Mucosa of rectum (tissue), 2 donors: Measurements from ENCODE around the gene RNASE4.
"Not testable (repeated sequence)": the region's sequence is repeated elsewhere in the genome, so short reads cannot be mapped to it uniquely, and the experiment has no call there.

Experiments
- H3K27ac ChIP-seq, 2 donors: one replicate each; pipeline ENCODE4 v1.7.0; 2013; ENCODE audit warnings: inconsistent platforms in 2 of 2, low read depth in 2 of 2, low read length in 2 of 2
- H3K27me3 ChIP-seq, 2 donors: one replicate each; pipeline ENCODE4 v1.7.0; 2013; ENCODE audit warnings: low read length in 2 of 2; ENCODE audit not compliant: control insufficient read depth in 2 of 2, insufficient read depth in 2 of 2
- H3K36me3 ChIP-seq, 2 donors: one replicate each; pipeline ENCODE4 v1.7.0; 2013; ENCODE audit warnings: low read length in 2 of 2; ENCODE audit not compliant: control insufficient read depth in 2 of 2, insufficient read depth in 2 of 2
- H3K4me1 ChIP-seq, 2 donors: one replicate each; pipeline ENCODE4 v1.7.0; 2013; ENCODE audit warnings: low read length in 2 of 2, mild to moderate bottlenecking in 1 of 2; ENCODE audit not compliant: control insufficient read depth in 2 of 2, insufficient read depth in 2 of 2
- H3K4me3 ChIP-seq, 2 donors: one replicate each; pipeline ENCODE4 v1.7.0; 2013; ENCODE audit warnings: low read length in 2 of 2
- H3K9ac ChIP-seq, 2 donors: one replicate each; pipeline ENCODE4 v1.7.0; 2013; ENCODE audit warnings: low read length in 2 of 2, low read depth in 1 of 2, mild to moderate bottlenecking in 1 of 2
- H3K9me3 ChIP-seq, 2 donors: one replicate each; pipeline ENCODE4 v1.7.0; 2013; ENCODE audit warnings: low read length in 2 of 2; ENCODE audit not compliant: control insufficient read depth in 2 of 2
- donor health status: healthy.
- donor health status: Normal muscosa, but diverticular disease.

RNASE4 gene

DNA sequence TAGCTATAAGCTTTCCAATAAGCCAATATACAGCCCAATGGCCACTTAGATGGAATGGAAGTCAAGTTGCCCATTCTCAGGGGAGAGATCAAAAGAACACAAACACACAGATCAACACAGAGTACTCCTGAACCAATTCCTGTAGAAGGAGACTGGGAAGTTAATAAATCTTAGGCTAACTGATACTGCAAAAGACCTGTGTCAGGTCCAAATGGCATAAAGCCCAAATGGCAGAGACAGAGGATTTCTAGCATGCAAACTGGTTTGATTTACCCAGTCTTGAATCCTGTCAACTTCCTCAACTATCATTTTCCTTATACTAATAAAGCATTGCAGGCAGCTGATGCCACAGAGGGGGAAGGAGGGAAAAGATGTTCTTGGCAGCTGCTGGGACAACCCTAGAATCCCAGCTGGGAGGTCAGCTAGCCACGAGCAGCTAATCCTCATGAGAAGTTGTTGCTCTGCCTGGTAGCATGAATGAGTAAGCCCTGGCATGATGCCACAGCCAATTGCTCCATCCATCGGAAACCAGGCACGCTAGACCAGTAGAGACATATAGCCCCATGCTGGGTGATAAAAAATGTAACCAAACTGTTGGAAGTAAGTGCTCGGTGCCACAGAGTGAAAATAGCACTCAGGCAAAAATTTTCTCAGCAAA is 30.4 kb downstream of the RNASE4 start:
- H3K36me3 ChIP-seq: no peaks in the 10 kb centered on the region
- H3K4me3 ChIP-seq: no peak overlapping the region
- H3K27me3 ChIP-seq: no peaks in the 10 kb centered on the region
- peaks cover 5% of the 10 kb centered on the region in 2 donors for H3K4me1 ChIP-seq
- H3K27ac ChIP-seq: peak overlapping the region; percentile 44 to 50
- no peak overlapping the region for H3K9ac ChIP-seq
- H3K9me3 ChIP-seq: no peaks in the 10 kb centered on the region

DNA sequence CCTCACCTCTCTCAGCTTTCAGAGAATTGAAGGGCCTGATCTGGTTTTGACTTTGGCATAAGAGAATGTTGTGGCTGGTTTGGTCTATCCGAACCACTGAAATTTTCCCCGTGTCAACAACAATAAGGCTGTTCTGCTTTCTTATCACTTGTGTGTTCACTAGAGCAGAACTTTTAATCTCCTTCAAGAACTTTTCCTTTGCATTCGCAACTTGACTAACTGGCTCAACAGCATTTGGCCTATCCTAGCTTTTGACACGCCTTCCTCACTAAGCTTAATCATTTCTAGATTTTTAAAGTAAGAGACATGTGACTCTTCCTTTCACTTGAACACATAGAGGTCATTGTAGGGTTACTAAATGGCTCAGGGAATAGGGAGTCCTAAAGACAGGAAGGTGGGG is 35.4 kb downstream of the RNASE4 start:
- Histone ChIP-seq H3K36me3 (no peaks in the 10 kb centered on the region), H3K4me1 (peaks cover 5 to 11% of the 10 kb centered on the region in 2 donors), H3K9me3 (no peaks in the 10 kb centered on the region), H3K27me3 (no peaks in the 10 kb centered on the region), H3K27ac (peak overlapping the region; percentile 72 to 74), H3K4me3 (no peak overlapping the region), H3K9ac (no peak overlapping the region)

DNA sequence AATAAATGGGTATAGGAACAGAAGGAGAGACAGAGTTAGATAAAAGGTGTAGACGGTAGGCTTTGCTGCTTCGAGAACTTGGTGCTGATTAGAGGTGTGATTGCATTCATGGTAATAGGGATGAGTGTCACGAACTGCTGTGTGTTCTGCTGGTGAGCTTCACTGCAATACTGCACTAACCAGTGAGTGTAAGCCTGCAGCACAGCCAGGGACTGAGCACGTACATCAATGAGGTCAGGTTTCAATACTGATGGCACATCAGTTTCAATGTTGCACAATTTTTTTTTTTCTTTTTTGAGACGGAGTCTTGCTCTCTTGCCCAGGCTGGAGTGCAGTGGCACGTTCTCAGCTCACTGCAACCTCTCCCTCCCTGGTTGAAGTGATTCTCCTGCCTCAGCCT is 36.4 kb downstream of the RNASE4 start:
- Histone ChIP-seq H3K36me3 (no peaks in the 10 kb centered on the region), H3K9ac (no peak overlapping the region), H3K27ac (no peak overlapping the region), H3K9me3 (no peaks in the 10 kb centered on the region), H3K27me3 (no peaks in the 10 kb centered on the region), H3K4me1 (peaks cover 5 to 11% of the 10 kb centered on the region in 2 donors), H3K4me3 (no peak overlapping the region)

DNA sequence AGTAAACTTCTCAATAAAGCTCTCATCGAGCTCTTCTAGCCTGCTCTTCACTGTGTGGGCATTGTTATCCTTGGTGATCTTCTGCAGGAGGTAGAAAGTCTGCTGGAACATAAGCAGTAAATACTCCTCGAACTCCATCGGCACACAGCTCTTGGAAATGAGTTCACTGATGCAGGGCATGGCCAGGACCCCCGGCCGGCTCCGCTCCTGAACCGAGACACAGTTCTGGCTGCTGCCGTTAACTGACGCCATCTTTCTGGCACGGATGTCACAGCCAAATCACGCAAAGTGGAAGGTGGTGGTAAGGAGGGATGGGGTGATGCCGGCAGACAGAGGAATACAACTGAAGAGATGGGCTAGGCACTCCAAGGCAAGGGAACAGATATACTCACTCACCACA is 37.7 kb downstream of the RNASE4 start:
- Histone ChIP-seq H3K27ac (no peak overlapping the region), H3K36me3 (no peaks in the 10 kb centered on the region), H3K27me3 (no peaks in the 10 kb centered on the region), H3K9me3 (no peaks in the 10 kb centered on the region), H3K4me1 (peaks cover 5 to 11% of the 10 kb centered on the region in 2 donors), H3K9ac (no peak overlapping the region), H3K4me3 (no peak overlapping the region)

DNA sequence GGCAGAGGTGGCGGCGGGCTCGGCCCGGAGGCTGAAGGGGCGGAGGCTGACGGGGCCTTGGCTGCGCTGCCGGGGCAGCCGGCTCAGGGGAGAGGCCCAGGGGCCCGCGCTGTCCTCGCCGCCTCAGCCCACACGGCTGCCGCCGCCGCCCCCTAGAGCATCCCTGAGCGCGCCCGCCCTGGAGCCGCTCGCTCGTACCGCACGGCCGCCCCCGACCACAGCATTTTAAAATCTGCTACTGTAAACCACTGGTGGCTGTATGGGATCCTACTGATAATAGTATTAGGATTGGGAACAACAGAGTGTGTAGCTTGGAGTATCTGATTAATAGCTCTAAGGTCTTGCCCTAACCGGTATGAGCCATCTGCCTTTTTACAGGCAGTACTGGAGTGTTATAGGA is 39.1 kb downstream of the RNASE4 start:
- Histone ChIP-seq H3K4me3 (no peak overlapping the region), H3K9me3 (no peaks in the 10 kb centered on the region), H3K4me1 (peaks cover 5 to 11% of the 10 kb centered on the region in 2 donors), H3K9ac (no peak overlapping the region), H3K27me3 (no peaks in the 10 kb centered on the region), H3K36me3 (no peaks in the 10 kb centered on the region), H3K27ac (no peak overlapping the region)

DNA sequence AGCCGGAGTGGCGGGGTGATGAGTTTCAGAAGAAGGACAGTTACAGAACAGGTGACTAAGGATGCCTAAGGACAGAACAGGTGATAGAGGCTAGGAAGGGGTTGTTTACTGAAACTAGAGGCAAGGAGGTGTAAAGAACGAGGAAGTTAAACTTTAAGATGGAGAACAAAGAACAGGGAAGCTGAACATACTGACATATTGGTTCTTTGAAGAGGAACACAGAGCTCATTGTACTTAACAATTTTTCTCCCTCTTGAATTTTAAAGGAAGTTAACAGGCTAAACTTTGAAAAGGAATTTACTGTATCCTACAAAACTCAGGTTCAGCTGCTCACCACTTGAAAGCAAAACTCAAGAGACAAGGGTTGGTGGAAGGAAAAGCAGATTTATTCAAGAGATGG is 41.8 kb downstream of the RNASE4 start:
- H3K27ac ChIP-seq: peak overlapping the region in 1 of 2 donors; percentile 31
- H3K27me3 ChIP-seq, H3K4me3 ChIP-seq, H3K36me3 ChIP-seq, H3K9ac ChIP-seq, H3K9me3 ChIP-seq, H3K4me1 ChIP-seq: not testable (repeated sequence)

DNA sequence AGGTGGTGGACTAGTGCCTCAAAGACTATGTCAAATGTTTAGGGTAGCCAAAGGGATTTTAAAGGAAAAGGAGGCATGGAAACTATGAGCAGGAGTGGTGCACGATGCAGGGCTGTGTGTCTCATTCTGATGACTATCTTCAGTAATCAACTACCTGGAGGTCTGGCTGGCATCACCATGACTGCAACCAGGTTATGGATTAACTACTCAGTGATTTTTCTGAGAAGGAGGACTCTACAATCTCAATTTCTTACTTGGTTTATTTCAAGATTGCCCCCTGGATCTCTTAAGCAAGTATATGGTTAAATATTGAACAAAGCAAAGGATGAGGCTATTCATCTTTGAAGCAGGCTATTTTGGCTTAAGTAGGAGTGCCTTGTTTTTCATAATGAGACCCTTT is 42.2 kb downstream of the RNASE4 start:
- Histone ChIP-seq H3K4me1 (no peaks in the 10 kb centered on the region), H3K9me3 (no peaks in the 10 kb centered on the region), H3K27me3 (no peaks in the 10 kb centered on the region), H3K4me3 (no peak overlapping the region), H3K27ac (peak overlapping the region in 1 of 2 donors; percentile 31), H3K36me3 (no peaks in the 10 kb centered on the region), H3K9ac (no peak overlapping the region)

DNA sequence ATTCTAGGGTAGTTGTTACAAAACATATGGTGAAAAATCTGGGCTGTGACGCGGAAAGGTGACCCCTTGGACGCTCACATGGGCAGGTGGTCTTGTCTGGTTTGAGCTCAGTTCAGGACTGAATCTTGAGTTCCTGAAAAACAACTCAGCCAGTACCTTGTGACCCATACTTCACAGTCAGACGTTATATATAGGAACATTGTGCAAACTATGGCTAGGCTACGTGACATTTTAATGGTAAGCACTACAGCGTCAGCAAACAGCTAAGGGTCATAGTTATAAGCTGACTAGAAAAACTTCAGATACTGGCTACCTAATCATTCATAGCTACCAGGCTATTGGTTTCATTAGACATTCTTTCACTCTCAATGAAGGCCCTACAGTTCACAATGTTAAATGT is 46.5 kb downstream of the RNASE4 start:
- H3K9me3 ChIP-seq: no peaks in the 10 kb centered on the region
- H3K36me3 ChIP-seq: no peaks in the 10 kb centered on the region
- H3K4me3 ChIP-seq: no peak overlapping the region
- H3K4me1 ChIP-seq: peaks cover 0 to 2% of the 10 kb centered on the region in 2 donors
- H3K27ac ChIP-seq: no peak overlapping the region
- no peaks in the 10 kb centered on the region for H3K27me3 ChIP-seq
- H3K9ac ChIP-seq: no peak overlapping the region

DNA sequence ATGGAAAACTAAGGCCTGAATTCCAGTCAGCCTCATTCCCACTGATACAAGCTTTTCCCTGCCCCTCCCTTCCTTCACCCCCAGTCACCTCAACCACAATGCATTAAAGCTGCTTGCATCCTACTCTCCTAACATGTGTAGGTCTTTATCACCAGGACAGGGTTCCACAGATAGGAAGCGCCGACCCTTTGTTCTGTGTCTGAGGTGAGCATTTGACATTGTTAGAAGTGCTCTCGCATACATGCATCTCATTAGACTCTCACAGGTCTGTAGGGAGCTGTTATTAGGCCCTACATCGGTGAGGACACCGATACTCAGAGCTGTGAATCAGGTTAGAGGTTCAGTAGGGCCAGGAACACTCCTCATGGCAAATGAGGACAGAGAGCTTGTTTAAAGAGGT is 48.1 kb downstream of the RNASE4 start:
- H3K36me3 ChIP-seq: no peaks in the 10 kb centered on the region
- H3K27me3 ChIP-seq: no peaks in the 10 kb centered on the region
- H3K4me3 ChIP-seq: no peak overlapping the region
- H3K9ac ChIP-seq: no peak overlapping the region
- H3K4me1 ChIP-seq: peaks cover 0 to 2% of the 10 kb centered on the region in 2 donors
- H3K27ac ChIP-seq: no peak overlapping the region
- H3K9me3 ChIP-seq: no peaks in the 10 kb centered on the region

DNA sequence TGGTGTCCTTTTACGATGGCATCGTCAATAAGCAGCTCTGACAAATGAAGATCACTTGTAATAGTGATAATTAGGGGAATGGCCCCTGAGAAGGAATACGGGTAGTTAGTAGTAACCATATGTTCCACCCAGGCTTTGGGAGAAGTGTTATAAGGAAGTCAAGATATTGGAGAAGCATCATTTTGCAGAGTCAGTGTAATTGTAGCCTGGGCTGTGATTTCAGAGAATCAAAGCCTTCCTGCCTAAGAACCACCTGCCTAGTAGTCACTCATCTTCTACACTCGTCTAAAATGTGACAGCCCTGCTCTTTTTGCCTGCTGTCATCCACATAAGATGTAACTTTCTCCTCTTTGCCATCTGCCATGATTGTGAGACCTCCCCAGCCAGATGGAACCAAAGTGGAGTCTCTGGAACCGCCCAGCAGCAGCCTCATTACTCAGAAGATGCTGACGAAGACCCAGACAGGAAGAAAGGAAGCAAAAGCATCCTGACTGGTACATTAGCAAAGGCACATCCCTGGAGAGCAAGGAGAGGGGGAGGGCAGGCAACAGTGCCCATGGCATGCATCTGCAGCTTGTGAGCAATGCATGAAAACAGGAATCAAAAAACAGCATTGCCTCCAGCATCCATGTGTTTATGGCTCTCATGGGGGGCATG is 48.7 kb downstream of the RNASE4 start:
- H3K9ac ChIP-seq: no peak overlapping the region
- no peak overlapping the region for H3K27ac ChIP-seq
- H3K36me3 ChIP-seq: no peaks in the 10 kb centered on the region
- no peaks in the 10 kb centered on the region for H3K27me3 ChIP-seq
- peaks cover 0 to 2% of the 10 kb centered on the region in 2 donors for H3K4me1 ChIP-seq
- H3K4me3 ChIP-seq: no peak overlapping the region
- no peaks in the 10 kb centered on the region for H3K9me3 ChIP-seq
